Heart left ventricle (tissue), 16 donors: ENCODE results near the gene PIK3R1. TPM values are rescaled to one million over a fixed set of nuclear protein-coding genes. Genes with fewer than 3 reads are reported as not detected.
"Not testable (repeated sequence)": the region's sequence is repeated elsewhere in the genome, so short reads cannot be mapped to it uniquely, and the experiment has no call there.

Source experiments
- ATAC-seq, 4 donors: fragments of 200-7000 bp; cut with Tn5 transposase; one replicate each; pipeline ENCODE4 v1.9.1; 2020 to 2022; ENCODE audit warnings: moderate library complexity in 4 of 4, mild to moderate bottlenecking in 3 of 4, moderate number of reproducible peaks in 1 of 4
- DNase-seq, 5 donors: peaks; one replicate each; pipeline ENCODE4 v3.0.0-alpha.2; 2020
- H3K27ac ChIP-seq, 12 donors: fragments of 200-600 bp; sonication (generic) in 4 of 12; one replicate each; pipeline versions ENCODE4 v1.5.0 to v1.8.0; 2016 to 2022; ENCODE audit warnings: mild to moderate bottlenecking in 2 of 12
- H3K27me3 ChIP-seq, 9 donors: fragments of 200-600 bp; sonication (generic) in 2 of 9; one replicate each; pipeline versions ENCODE4 v1.5.1 to v1.8.0; 2016 to 2022; ENCODE audit warnings: mild to moderate bottlenecking in 3 of 9
- H3K36me3 ChIP-seq, 9 donors: fragments of 200-600 bp; sonication (generic) in 2 of 9; one replicate each; pipeline versions ENCODE4 v1.5.0 to v1.8.0; 2018 to 2022; ENCODE audit warnings: mild to moderate bottlenecking in 2 of 9
- H3K4me1 ChIP-seq, 12 donors: fragments of 200-600 bp; sonication (generic) in 4 of 12; one replicate each; pipeline versions ENCODE4 v1.5.0 to v1.8.0; 2016 to 2022; ENCODE audit warnings: mild to moderate bottlenecking in 3 of 12
- H3K4me3 ChIP-seq, 12 donors: fragments of 200-600 bp; sonication (generic) in 4 of 12; one replicate each; pipeline versions ENCODE4 v1.5.0 to v1.8.0; 2017 to 2022; ENCODE audit warnings: mild to moderate bottlenecking in 9 of 12, moderate library complexity in 4 of 12
- H3K9me3 ChIP-seq, 12 donors: fragments of 200-600 bp; sonication (generic) in 4 of 12; one replicate each; pipeline versions ENCODE4 v1.5.0 to v1.8.0; 2016 to 2022; ENCODE audit warnings: mild to moderate bottlenecking in 1 of 12
- POLR2A ChIP-seq, 2 donors: fragments of 450-650 bp; IDR thresholded peaks; one replicate each; pipeline ENCODE4 v1.6.1; 2017; ENCODE audit warnings: antibody characterized with exemption in 2 of 2, mild to moderate bottlenecking in 2 of 2, moderate library complexity in 2 of 2
- WGBS, 4 donors: extraction: QIAGEN DNeasy Blood & Tissue Kit in 2 of 4; methylation state at CpG; one replicate each; pipeline versions ENCODE4 v1.1.5 to v1.1.7; 2013 to 2018; 5-methylcytosine and 5-hydroxymethylcytosine counted together
- intact Hi-C, 10 donors: fragments of 100-400 bp; cut with DNase I; formaldehyde crosslinking; loops; one replicate each; pipeline versions ENCODE4 v1.11.1 to v1.14.2; 2022
- polyA plus RNA-seq, 2 donors: library from polyadenylated mRNA; stranded (reverse); fragments of 200-250 nt; gene quantifications; one replicate each; pipeline ENCODE4 v1.2.3, GENCODE V29; 2013
- total RNA-seq, 9 donors: library from RNA; depleted of rRNA in 2 of 9; stranded (reverse); fragments of >200 nt in 2 of 9; fragmentation: NEBNext Ultra II Directional in 3 of 9; extraction: Animal tissue kit (Norgen Biotek cat#: 25700) in 3 of 9; gene quantifications; one replicate each; pipeline versions ENCODE4 v1.1.0 to v1.2.4, GENCODE V29; 2016 to 2023
- TF ChIP-seq, protein P1 (sequence below), 12 donors: fragments of 200-600 bp; sonication (generic) in 4 of 12; IDR thresholded peaks; one replicate each; pipeline versions ENCODE4 v1.5.0 to v1.8.0; 2018 to 2022; ENCODE audit warnings: antibody characterized with exemption in 12 of 12, mild to moderate bottlenecking in 5 of 12
- donor health status: ischemic (EF 13 %, LVEDD 7.1; RV severe dilation, severe dysfunction).
- donor health status: healthy with polysubstance abuse.
- donor health status: DM: no; HTN: yes; CAD: no.
- donor health status: DM: no; HTN: no; CAD: no.
- donor health status: ischemic (EF 25% LVEDD 6.9; RV normal size, moderate dysfunction).
- donor health status: ischemic (EF 25% LVEDD 5.7; RV mildly dilated, moderate dysfunction).
- donor health status: healthy.
- donor health status: DM: yes; HTN: yes; CAD: no.
- donor health status: ischemic (EF 35%, LVEDD 5.7; RV mildly dilated, moderate dysfunction).
- donor health status: nonischemic (EF 11% LVEDD 7.7; RV severe dilation, severe dysfunction).
- donor health status: DM: yes; HTN: yes; CAD: no.
- donor health status: PGD.
- donor health status: ischemic (EF 29% LVEDD 5.4; RV normal size, mild dysfunction).
- donor health status: nonischemic (EF 23%, LVEDD 6.1; RV moderate dilation, normal function).

PIK3R1 gene
- total and polyA plus RNA-seq, 11 donors: 16.3 to 221 (median 102) TPM

DNA sequence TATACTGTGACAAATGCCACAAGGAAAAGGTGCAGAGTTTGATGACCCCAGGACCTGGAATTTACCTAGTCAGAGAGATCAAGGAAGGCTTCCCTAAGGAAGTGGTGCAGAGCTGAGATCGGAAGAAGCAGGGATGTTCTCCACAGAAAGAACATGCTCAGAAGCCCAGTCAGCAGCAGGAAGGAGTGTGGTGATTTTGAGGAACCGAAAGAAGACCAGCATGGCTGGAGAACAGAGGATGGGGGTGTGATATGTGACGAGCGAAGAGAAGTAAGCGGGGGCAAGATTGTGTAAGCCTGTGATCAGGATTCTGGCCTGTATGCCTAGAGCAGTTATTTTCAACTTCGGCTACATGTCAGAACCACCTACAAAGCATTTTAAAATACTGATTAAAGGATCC is 18.7 kb upstream of the PIK3R1 start:
- H3K9me3 ChIP-seq: no peaks in the 10 kb centered on the region
- no peaks in the 10 kb centered on the region for H3K36me3 ChIP-seq
- peak in 3 of 5 donors; percentile 29 to 45 (median 38) for DNase-seq
- 91 to 96% (median 93%) methylated on average over 6 of the region's 6 CpGs for WGBS, 4 donors
- no peaks in the 10 kb centered on the region for H3K27me3 ChIP-seq
- TF ChIP-seq, protein P1, sequence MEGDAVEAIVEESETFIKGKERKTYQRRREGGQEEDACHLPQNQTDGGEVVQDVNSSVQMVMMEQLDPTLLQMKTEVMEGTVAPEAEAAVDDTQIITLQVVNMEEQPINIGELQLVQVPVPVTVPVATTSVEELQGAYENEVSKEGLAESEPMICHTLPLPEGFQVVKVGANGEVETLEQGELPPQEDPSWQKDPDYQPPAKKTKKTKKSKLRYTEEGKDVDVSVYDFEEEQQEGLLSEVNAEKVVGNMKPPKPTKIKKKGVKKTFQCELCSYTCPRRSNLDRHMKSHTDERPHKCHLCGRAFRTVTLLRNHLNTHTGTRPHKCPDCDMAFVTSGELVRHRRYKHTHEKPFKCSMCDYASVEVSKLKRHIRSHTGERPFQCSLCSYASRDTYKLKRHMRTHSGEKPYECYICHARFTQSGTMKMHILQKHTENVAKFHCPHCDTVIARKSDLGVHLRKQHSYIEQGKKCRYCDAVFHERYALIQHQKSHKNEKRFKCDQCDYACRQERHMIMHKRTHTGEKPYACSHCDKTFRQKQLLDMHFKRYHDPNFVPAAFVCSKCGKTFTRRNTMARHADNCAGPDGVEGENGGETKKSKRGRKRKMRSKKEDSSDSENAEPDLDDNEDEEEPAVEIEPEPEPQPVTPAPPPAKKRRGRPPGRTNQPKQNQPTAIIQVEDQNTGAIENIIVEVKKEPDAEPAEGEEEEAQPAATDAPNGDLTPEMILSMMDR (IDR thresholded peaks at IDR 0.05): no peak
- no peak for TF ChIP-seq POLR2A (IDR thresholded peaks at IDR 0.05)
- H3K4me1 ChIP-seq: peaks cover 0 to 31% (median 9%) of the 10 kb centered on the region in 12 donors
- peak in 3 of 4 donors; percentile 58 to 82 (median 68) for ATAC-seq
- peak overlapping the region in 2 of 12 donors; percentile 2 to 85 for H3K27ac ChIP-seq
- intact Hi-C loops: no loop called here
- no peak overlapping the region for H3K4me3 ChIP-seq

DNA sequence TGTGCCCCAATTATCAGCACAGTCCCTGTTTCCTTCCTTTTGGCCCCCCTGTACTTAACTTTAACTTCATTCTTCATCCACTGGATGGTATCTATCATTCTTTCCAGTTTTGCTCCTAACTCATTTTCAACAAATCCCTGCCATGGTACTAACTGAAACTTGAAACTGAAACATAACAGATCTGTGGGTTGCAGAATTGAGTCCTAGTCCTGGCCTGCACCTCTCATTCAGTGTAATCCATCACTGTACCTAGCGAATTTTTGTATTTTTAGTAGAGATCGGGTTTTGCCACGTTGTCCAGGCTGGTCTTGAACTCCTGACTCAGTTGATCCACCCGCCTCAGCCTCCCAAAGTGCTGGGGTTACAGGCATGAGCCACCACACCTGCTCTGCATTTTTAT is 15.3 kb upstream of the PIK3R1 start:
- intact Hi-C loops: no loop called here
- TF ChIP-seq, protein P1 (IDR thresholded peaks at IDR 0.05): no peak
- no peak for TF ChIP-seq POLR2A (IDR thresholded peaks at IDR 0.05)
- no peaks in the 10 kb centered on the region for H3K9me3 ChIP-seq

DNA sequence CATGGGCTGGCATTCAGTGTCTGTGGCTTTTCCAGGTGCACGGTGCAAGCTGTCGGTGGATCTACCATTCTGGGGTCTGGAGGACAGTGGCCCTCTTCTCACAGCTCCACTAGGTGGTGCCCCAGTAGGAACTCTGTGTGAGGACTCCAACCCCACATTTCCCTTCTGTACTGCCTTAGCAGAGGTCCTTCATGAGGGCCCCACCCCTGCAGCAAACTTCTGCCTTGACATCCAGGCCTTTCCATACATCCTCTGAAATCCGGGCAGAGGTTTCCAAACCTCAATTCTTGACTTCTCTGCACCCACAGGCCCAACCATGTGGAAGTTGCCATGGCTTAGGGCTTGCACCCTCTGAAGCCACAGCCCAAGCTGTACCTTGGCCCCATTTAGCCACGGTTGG is 4.9 kb upstream of the PIK3R1 start:
- not testable (repeated sequence) for H3K36me3 ChIP-seq, H3K27me3 ChIP-seq, ATAC-seq, H3K4me3 ChIP-seq, H3K4me1 ChIP-seq, DNase-seq, H3K27ac ChIP-seq
- intact Hi-C loops: loop anchor here in 2 of 10 donors (10.0 kb wide), 3 partner anchors 396 to 716 kb away; no protein-coding TSS in a partner anchor
- peaks cover 0 to 15% (median 0%) of the 10 kb centered on the region in 12 donors for H3K9me3 ChIP-seq
- WGBS, 4 donors: 90 to 100% (median 97%) methylated on average over 4 of the region's 4 CpGs

More for the DNA sequence above, 15.3 kb upstream of the PIK3R1 start:
- H3K4me1 ChIP-seq: peaks cover 0 to 10% (median 0%) of the 10 kb centered on the region in 12 donors
- WGBS, 4 donors: 94 to 97% (median 96%) methylated on average over 4 of the region's 4 CpGs
- ATAC-seq (no peak), DNase-seq (no peak)
- no peak overlapping the region for H3K27ac ChIP-seq
- H3K4me3 ChIP-seq: no peak overlapping the region
- H3K36me3 ChIP-seq: no peaks in the 10 kb centered on the region
- no peaks in the 10 kb centered on the region for H3K27me3 ChIP-seq

DNA sequence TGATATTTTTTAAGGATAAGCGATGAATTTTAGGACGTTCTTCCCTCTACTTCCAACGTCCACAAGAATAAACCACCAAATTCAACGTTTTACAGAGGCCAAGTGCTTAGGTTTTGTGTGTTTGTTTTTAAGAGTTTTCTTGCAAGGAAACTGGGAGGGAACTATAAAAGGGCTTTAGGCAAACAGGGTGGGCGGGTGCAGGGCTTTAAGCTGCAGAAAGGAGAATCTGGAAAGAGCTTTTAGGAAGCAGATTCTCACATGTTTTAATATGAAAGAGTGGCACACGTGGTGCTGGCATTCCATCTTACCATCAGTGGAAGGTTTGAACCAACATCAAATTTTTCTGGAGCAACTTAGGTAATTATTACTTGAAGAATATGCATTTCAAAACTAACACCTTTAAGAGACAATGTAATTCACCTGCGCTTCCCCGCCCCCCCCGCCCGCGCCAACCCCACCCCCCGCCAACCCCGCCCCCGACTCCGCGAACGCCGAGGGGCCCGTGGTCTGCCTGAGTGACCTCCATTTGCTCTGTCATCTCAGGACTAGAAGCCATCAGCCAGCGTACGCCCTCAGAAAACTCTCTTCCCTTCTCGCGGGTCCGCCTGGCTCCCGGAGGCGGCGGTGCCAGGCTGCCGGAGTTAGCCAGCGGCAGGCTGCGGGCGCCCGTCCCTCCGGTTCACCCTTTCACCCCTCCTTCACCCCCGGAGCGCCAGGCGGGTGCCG is 911 bp upstream of the PIK3R1 start:
- DNase-seq (no peak), ATAC-seq (no peak)
- peak overlapping the region; percentile 89 to 100 (median 98) for H3K27ac ChIP-seq
- peaks cover 0 to 15% (median 0%) of the 10 kb centered on the region in 12 donors for H3K9me3 ChIP-seq
- WGBS, 4 donors: 5 to 11% (median 5%) methylated on average over 13 to 37 of the region's 37 CpGs
- peaks cover 0 to 3% (median 0%) of the 10 kb centered on the region in 9 donors for H3K36me3 ChIP-seq
- no peak for TF ChIP-seq POLR2A (IDR thresholded peaks at IDR 0.05)
- no peaks in the 10 kb centered on the region for H3K27me3 ChIP-seq
- peak overlapping the region; percentile 77 to 97 (median 95) for H3K4me3 ChIP-seq
- intact Hi-C loops: loop anchor here (2.0 to 10.0 kb wide), 10 partner anchors 38 to 720 kb away; no protein-coding TSS in a partner anchor
- peaks cover 0 to 36% (median 22%) of the 10 kb centered on the region in 12 donors for H3K4me1 ChIP-seq

DNA sequence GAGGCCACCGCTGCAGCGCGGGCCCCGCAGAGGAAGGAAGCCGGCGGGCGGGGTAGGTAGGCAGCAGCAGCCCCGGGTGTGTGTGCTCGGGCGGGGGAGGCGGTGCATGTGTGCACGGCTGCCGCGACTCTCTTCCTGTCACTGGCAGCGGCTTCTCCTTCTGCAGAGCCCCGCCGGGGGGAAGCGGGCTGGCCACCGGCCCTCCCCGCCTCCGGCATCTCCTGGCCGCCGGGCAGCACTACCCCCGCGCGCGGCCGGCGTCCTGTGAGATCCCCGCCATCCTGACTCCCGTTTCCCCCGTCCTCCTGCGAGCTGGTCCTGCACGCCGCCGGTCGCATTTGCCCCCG is 315 bp downstream of the PIK3R1 start:
- TF ChIP-seq POLR2A (IDR thresholded peaks at IDR 0.05): no peak
- TF ChIP-seq, protein P1 (IDR thresholded peaks at IDR 0.05): no peak
- Histone ChIP-seq H3K27me3 (no peaks in the 10 kb centered on the region), H3K4me1 (peaks cover 0 to 45% (median 24%) of the 10 kb centered on the region in 12 donors), H3K9me3 (peaks cover 0 to 12% (median 1%) of the 10 kb centered on the region in 12 donors), H3K27ac (peak overlapping the region; percentile 89 to 100 (median 98)), H3K4me3 (peak overlapping the region; percentile 77 to 97 (median 95)), H3K36me3 (peaks cover 0 to 7% (median 0%) of the 10 kb centered on the region in 9 donors)
- peak in 3 of 4 donors; percentile 34 to 62 (median 52) for ATAC-seq
- no peak for DNase-seq
- 0 to 1% (median 0%) methylated on average over 23 to 38 of the region's 38 CpGs for WGBS, 4 donors
- intact Hi-C loops: loop anchor here (2.0 to 10.0 kb wide), 11 partner anchors 36 to 721 kb away; no protein-coding TSS in a partner anchor
